Cardiac fibroblast (primary cell): Measurements from ENCODE around the gene THEMIS2.

Source experiments
- DNase-seq, 2 donors: peaks; one replicate each; pipeline versions ENCODE4 v3.0.0 to v3.0.0-alpha.2; 2010; ENCODE audit warnings: low read depth in 2 of 2
- H3K4me3 ChIP-seq, 2 donors: replicated peaks in 1 of 2; 1 replicate in 1 of 2; 2 replicates in 1 of 2; pipeline ENCODE4 v1.5.1; 2011; ENCODE audit warnings: low read depth in 2 of 2, low read length in 2 of 2, mild to moderate bottlenecking in 2 of 2, moderate library complexity in 1 of 2
- CTCF ChIP-seq: IDR thresholded peaks from one replicate; pipeline ENCODE4 v1.5.1; 2011; ENCODE audit warnings: low read depth, mild to moderate bottlenecking, low read length, inconsistent platforms

Gene THEMIS2

GRCh38 chr1:27886744-27887143, 14.4 kb downstream of the THEMIS2 start:
- H3K4me3 ChIP-seq: no peak overlapping the region
- no peak for DNase-seq
- no peak for TF ChIP-seq CTCF

GRCh38 chr1:27887215-27888021, 15.1 kb downstream of the THEMIS2 start:
- no peak overlapping the region for H3K4me3 ChIP-seq
- no peak for TF ChIP-seq CTCF
- no peak for DNase-seq

GRCh38 chr1:27889506-27889905, 17.2 kb downstream of the THEMIS2 start:
- no peak for DNase-seq
- no peak overlapping the region for H3K4me3 ChIP-seq
- TF ChIP-seq CTCF: no peak

- no peak overlapping the region for H3K4me3 ChIP-seq
- no peak for DNase-seq
- no peak for TF ChIP-seq CTCF
Measured at GRCh38 chr1:27891196-27891889, 19.0 kb downstream of the THEMIS2 start.

- TF ChIP-seq CTCF: no peak
- no peak for DNase-seq
- H3K4me3 ChIP-seq: no peak overlapping the region
Measured at GRCh38 chr1:27894521-27894920, 22.2 kb downstream of the THEMIS2 start.

GRCh38 chr1:27906759-27907158, 34.4 kb downstream of the THEMIS2 start:
- TF ChIP-seq CTCF: no peak
- DNase-seq: no peak
- H3K4me3 ChIP-seq: no peak overlapping the region
